Stomach (tissue), 4 donors: Measurements from ENCODE around the gene SORL1.

ENCODE experiments used
- CTCF ChIP-seq, 7 experiments: fragments of 450-650 bp in 4 of 7; fragments of 200-600 bp in 3 of 7; sonication (generic) in 3 of 7; IDR thresholded peaks; one replicate each; pipeline ENCODE4 v1.5.1; 2016 to 2019; ENCODE audit warnings: antibody characterized with exemption in 7 of 7, control low read depth in 2 of 7, mild to moderate bottlenecking in 1 of 7
- EP300 ChIP-seq: sonication (generic); formaldehyde crosslinking; IDR thresholded peaks from one replicate; pipeline ENCODE4 v1.6.1; 2017; ENCODE audit warnings: antibody characterized with exemption
- POLR2A ChIP-seq, 4 donors: fragments of 450-650 bp; IDR thresholded peaks; one replicate each; pipeline ENCODE4 v1.6.1; 2016; ENCODE audit warnings: antibody characterized with exemption in 4 of 4, control low read depth in 2 of 4, mild to moderate bottlenecking in 1 of 4, moderate library complexity in 1 of 4

DNA sequence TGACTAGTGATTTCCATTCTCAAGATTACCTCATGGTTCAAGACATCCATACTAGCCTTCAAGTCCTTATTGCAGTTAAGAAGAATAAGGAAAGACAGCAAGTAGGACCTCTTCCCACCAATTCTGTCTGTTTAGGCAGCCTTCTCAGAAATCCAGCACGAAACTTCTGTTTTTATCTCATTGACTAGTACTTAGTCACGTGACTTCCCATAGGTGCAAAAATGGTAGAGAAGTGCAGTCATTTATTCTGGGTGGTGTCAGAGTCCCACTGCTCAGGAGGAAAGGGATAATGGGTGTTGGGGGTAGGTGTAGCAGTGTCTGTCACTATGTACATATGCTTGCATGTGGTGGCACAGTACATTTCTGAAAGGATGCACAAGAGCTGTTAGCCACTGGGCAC is 58.3 kb downstream of the SORL1 start:
- TF ChIP-seq CTCF (IDR thresholded peaks at IDR 0.05): no peak
- no peak for TF ChIP-seq EP300
- TF ChIP-seq POLR2A (IDR thresholded peaks at IDR 0.05): no peak
